ENCODE data around the gene DTYMK.
A peak's percentile ranks its signal among the peaks of the same experiment; 100 is the strongest.

DTYMK gene

DNA sequence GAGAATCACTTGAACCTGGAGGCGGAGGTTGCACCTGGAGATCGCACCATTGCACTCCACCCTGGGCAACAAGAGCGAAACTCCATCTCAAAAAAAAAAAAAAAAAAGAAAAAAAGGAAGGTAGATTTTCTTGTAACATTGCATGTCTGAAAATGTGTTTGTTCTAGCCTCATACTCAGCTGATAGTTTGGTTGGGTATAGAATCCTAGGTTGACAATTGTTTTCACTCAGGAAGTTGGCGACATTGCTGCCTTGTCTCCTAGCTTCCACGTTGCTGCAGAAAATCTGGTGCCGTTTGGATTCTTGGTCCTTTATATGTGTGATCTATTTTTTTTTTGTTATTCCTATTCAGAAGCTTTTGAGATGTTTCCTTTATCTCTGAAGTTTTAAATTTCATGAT lies 19.9 kb upstream of the DTYMK start:
- no peak for DNase-seq (ENCODE audit: low spot score)

DNA sequence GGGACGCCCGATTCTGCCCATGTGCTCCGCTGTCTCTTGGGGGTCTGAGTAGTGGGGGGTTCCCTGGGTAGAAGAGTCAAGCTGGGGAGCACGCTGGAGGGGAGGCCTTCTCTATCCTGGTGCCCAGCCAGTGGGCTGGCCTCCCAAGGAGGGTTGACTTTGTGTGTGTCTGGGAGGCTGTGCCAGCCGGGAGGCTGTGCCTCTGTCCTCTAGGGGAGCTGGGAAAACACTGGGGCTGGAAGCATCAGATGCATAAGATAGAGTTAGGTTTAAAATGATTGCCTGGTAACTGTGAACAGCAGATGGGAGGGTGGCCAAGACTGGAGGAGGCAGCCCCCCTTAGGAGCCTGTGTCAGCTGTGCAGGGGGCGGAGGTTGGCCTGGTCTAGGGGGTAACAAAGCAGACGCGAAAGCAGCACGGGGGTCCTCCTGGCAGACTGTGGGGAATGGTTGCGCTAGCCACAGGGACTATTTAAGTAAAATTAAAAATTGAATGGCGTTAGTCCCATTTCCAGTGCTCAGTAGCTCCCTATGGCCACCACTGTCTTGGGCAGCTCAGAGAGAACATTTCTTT lies 16.5 kb upstream of the DTYMK start:
- DNase-seq (ENCODE audit: low spot score) = peak; percentile 16

DNA sequence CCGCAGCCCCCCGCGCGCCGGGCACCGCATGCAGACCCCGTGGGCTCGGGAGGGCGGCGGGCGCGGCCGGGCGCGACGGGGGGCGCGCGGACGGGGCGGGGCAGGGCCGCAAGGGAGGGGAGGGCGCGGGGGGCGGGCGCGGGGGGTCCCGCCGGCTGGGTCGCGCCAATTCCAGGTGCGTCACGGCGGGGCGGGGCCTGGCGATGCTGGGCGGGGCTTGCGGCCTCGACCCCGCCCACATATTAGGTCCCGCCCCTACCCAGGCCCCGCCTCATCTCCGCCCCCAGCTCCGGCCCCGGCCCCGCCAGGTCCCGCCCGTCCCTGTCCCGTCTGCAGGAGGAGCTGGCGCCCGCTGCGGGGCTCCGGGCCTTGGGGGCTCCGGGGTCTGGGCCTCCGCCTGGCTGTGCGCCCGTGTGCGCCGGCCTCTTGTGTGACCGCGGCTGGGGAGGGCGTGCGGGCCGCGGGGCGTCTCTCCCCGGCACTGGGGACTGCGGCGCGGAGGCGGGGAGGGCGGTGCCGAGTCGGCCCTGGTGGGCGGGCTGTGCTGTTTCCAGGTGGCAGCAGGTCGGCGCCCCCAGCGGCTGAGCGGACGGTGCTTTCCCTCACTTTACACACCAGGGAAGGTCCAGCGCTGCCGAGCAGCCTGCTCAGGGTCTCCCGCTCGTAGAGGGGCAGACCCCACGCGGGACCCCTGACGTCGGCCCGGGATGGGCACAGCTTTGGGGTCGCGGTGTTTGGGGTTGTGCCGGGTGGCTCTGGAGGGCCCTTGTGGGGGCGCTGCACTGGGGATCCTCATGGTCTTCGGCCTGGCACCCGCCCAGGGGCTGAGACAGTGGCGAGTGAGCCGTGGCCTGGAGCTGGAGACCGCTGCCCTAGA lies 15.8 kb upstream of the DTYMK start:
- DNase-seq (ENCODE audit: low spot score) = peak; percentile 86

DNA sequence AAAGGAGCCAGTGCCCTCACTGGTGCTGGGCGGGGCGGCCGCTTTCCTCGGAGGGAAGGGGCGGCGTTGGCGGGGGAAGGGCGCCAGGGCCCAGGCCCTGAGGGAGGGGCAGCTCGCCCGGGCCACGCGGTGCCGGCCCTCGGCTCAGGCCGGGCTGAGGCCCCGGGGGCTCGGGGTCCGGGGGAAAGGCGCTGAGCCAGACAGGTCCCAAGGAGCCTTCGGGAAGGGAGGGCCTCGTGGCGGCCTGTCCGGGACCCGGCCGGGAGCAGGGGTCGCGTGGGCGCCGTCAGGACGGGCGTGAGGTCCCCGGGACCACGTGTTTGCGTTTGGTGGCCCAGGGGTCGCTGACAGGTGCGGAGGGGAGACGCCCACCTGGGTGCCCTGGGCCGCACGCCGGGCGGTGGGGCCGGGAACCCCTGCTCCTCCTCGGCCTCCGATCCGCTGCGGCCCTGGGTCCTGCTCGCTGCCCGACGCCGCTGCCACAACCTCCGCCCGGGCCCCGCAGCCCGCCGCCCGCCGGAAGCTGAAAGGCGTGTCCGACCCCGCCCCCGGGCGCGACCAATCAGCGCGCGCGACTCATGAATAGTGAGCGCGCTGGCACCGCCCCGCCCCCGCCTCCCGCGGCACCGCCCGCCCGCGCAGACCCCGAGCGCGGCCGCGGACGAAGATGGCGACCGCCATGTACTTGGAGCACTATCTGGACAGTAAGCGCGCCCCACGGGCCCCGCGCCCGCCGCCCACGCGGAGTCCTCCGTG lies 15.0 kb upstream of the DTYMK start, which contains the start of gene ING5:
TSS of gene ING5 (plus strand) at position 641 of the 756 bp plus-strand sequence. CDS start at position 668, 27 bp downstream.
- DNase-seq (ENCODE audit: low spot score) = peak; percentile 90

DNA sequence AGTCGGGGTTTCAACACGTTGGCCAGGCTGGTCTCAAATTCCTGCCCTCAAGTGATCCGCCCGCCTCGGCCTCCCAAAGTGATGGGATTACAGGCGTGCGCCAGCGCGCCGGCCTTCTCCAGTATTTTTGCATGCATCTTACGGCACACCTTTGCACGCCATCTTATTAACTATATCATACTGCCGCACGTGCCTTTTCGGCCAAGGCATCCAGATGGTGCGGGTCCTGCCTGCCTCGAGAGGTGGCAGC lies 14.5 kb upstream of the DTYMK start:
- no peak for DNase-seq (ENCODE audit: low spot score)

DNA sequence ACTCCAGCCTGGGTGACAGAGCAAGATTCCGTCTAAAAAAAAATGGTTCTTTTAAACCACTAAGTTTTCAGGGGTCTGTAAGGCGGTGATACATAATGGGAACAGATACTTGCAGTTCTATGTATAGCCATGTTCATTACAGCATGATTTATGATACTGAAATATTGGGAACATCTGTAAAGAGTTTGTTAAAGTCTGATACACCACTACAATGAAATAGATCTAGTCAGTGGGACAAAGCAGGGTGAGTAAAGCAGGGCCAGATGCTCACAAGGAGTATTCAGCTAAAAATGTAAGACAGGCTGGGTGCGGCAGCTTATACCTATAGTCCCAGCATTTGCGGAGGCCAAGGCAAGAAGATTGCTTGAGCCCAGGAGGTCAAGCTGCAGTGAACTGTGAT lies 9.0 kb upstream of the DTYMK start:
- DNase-seq (ENCODE audit: low spot score) = no peak

DNA sequence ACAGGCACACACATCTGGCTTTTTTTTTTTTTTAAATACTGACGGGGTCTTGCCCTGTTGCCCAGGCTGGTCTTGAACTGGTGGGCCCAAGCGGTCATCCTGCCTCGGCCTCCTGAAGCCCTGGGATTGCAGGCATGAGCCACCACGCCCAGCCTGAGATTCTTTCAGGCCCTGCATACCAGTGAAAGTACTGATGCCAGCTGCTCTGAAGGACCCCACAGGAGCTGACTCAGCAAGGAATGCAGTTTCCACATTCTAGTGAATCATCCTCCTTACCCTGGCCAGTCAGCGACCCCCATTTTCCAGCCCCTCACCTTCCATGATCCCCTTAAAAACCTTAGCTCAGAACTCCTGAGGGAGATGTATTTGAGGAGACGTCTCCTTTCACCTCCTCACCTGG lies 5.8 kb upstream of the DTYMK start:
- DNase-seq (ENCODE audit: low spot score) = no peak

DNA sequence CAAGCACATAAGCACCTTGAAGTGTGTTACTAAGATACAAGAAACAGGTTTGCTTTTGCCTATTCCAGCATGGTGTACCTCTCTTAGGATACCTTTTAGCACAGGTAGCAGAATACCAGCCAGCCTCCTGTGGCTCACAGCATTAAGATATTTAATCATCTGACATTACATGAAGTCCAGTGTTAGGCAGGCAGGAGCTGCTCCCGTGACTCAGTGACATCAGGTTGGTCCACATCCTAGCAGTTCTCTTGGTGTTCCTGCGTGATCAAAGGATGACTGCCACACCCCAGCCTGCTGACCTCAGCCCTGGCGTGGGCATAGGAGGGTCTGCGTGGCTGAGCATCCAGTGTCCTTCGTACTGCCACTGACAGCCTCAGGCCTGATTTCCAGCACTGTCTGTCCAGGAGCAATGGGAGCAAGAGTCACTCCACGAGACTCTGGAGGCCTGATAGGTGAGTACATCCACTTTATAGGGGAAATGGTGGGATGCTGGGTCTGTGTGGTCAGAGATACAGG lies 3.6 kb upstream of the DTYMK start:
- no peak for DNase-seq (ENCODE audit: low spot score)

DNA sequence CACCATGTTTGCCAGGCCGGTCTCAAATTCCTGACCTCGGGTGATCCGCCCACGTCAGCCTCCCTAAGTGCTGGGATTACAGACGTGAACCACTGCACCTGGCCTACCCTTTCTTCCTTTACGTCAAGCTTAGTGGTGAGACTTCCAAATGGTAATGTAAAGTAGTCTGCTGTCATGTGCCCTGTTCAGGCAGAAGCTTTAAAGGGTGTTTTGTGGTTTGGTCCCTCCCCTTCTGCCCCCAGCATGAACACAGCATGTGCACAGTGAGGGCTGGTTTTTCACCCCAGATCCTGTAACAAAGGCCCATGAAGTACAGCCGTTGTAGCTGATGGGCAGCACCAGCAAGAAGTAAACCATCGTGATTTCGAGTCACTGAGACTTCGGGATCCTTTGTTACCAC lies 2.7 kb upstream of the DTYMK start:
- no peak for DNase-seq (ENCODE audit: low spot score)

DNA sequence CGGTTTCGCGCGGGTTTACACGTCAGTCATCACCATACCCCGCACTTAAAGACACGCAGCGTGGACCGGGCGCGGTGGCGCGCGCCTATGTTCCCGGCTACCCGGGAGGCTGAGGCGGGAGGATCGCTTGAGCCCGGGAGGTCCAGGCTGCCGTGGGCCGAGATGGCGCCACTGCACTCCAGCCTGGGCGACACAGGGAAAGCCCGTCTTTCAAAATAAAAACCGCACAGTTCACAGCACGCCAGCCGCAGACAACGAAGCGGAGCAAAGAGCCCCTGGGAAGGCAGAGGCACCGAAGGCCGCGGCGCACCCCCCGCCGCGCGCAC lies 328 bp downstream of the DTYMK start:
- DNase-seq (ENCODE audit: low spot score) = no peak

DNA sequence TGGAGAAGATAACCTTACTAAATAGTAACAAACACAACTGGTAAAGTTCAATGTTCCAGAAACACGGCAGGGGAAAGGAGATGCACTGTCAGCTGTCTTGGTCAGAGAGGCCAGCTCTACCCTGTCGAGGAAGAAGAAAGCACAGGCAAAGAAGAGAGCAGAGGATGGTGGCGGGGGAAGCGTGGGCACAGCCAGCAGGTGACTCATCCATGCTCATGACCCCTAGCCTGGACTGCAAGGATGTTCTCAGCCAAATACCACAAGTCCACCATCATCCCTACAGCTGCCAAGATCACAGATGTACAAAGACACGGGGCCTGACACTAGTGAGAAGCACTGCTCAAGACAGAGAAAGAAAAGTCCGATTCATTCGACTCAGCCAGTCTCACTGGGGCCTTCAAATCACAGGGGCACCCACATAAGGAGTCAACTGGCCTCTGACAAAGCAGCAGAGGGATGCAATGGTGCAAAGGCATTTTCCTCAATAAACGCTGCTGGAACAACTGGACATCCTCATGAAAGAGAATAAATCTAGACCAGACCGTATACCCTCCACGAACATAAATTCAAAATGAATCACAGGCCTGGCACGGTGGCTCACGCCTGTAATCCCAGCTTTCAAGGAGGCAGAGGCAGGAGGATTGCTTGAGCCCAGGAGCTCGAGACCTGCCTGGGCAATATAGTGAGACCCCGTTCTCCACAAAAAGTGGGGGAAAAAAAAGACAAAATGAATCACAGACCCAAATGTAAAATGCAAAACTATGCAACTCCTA lies 5.6 kb downstream of the DTYMK start:
- no peak for DNase-seq (ENCODE audit: low spot score)

DNA sequence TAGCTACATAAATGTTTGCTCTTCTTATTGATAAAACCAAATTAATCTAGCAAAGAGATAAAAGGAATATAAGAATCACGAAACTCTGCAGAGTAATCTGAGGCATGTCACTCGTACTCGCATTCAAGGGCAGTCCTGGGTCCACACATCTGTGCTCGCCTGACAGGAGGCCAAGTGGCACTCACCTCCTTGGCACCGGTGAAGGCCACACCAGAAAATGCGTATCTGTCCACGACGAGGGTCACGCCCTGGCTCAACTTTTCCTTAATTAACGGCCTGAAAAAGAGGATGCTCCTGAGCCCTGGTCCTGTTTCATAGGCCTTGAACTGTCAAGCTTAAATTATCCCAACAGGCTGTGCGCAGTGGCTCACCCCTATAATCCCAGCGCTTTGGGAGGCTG lies 6.6 kb downstream of the DTYMK start:
- no peak for DNase-seq (ENCODE audit: low spot score)

DNA sequence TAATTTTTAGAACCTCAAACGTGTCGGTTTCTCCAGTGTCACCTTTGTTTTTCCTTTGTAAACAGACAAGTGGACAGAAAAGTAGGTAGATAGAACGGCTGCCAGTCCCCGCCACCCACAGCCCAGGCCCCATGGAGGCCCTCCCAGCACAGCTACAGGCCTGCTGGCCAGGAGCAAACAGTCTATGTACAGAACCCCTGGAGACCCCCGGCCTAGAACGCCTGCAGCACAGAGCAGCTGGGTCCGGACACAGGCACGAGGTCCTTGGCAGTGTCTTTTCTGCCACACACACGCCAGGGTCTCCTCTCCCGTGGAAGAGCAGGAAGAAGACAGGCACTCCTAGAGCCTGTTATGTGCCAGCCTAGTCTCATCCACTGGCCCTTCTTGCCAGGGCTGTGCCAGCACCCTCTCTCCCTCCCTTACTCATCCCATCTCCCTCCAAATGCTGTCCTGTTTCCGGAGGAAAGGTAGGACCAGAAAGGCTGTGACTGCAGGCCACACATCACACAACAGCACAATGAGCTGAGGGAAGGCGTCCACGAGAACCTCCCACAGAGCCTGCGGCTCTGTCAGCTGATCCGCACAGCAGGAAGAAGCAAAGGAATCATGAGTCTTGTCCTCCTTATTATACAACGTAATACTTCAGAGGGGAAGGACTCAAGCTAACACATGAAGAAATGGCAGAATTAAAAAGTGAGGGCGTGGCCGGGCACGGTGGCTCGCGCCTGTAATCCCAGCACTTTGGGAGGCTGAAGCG lies 7.7 kb downstream of the DTYMK start:
- no peak for DNase-seq (ENCODE audit: low spot score)

DNA sequence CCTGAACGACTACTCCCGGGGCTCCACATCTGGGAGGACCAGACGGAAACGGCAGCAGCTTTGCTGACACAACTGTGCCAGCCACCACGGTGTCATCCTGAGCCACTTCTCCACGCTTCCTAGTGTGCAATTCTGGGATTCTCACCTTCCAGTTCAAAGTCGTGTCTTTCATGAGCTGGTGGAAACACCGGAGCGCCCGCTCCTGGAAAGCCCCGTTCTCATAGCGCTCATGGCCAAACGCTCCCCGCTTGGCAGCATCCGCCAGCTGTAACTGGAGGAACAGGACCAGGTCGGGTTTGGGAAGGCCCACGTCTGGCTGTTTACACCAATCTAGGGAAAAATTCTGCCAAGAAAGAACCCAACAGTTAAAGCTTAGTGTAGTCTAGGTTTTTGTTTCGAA lies 8.3 kb downstream of the DTYMK start:
- no peak for DNase-seq (ENCODE audit: low spot score)

DNA sequence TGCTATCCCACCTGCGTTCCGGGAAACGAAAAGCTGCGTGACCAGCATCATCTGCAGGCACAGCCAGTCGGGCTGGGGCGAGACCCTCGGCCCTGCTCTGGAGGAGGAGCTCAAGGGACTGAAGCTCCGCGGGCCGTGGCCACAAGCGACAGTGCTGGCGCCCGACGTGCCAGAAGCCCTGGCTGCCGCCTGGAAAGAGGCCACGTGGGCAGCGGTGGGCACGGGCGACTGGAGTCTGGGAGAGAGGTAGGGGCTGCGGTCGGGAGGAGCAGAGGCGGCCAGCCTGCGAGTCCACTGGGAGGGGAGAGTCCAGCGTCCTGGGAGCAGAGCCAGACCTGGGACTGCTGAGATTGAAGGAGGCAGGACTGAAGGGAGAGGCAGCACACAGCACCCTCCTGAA lies 9.2 kb downstream of the DTYMK start:
- no peak for DNase-seq (ENCODE audit: low spot score)

DNA sequence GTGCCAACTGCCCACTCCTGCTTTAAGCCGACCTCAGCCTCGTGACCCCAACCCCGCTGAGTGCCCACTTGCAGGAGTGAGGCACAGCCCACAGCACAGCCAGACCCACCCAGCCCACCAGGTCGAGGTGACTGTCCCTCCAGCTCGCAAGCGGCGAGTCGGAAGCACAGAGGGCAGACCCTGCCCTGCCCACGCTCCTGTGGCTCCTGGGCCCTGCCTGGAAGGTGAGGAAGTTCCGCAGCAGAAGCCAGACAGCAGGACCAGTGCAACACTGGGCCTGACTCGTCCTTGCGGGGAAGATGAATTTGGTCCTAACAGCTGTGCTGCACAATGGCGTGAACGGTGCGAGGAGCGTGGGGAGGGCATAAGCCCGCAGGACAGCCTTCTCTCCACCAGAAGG lies 9.9 kb downstream of the DTYMK start:
- DNase-seq (ENCODE audit: low spot score) = no peak

DNA sequence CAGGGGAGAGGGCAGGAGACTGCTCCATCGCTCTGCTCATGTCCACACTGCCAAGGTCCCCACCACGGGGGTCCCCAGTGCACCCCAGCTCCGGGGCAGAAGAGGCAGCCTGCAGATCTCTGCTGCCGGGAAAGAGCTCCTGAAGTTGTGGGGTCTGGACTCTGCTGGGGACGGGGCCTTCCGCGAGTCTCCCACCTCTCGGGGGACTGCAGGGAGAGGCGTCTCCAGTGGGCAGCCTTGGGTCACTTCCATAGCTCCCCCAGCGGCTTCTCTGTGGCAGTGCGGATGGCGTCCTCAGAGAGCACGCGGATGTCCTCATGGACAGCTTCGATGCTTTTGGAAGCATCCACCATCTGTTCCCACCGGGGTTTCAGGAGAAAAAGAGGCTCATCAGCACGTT lies 10.7 kb downstream of the DTYMK start:
- no peak for DNase-seq (ENCODE audit: low spot score)

DNA sequence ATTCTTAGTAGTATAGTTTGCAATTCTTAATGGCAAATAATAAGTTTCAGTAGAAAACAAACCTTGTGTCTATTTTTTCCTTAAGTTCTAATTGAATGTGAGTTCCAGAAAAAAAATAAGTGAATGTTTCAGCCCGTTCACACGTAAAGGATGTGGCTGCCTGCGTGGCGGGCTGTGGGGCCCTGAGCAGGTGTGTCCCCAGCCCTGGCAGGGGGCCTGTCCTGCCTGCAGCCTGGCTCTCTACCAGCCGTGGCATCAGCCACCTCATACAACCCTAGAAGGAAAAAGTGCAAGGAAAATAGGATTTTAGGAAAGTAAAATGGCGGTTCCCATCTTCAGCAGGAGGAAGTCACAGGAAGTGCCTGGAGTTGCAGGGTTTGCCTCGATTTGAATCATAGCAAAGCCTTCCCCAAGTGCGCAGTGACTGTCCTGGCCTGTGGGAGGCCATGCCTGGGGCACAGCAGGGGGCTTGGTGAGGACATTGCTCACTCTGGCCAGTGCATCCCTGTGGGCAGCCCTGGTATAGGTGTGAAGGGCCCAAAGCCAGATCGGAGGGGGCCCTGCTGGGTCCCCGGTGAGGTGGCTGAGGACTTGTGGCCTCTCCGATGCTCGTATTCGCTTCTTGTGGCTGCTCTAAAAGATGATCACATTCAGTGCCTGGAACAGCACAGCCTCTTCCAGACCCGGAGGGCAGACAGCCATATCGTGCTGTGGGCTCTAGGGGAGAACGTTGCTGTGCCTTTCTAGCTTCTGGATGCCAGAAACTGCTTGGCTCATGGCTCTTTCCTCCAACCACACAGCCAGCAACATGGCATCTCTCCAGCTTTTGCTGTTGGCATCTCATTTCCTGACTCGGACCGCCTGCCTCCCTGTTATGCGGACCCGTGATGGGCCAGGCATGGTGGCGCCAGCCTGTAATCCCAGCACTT lies 12.6 kb downstream of the DTYMK start:
- DNase-seq (ENCODE audit: low spot score) = no peak

DNA sequence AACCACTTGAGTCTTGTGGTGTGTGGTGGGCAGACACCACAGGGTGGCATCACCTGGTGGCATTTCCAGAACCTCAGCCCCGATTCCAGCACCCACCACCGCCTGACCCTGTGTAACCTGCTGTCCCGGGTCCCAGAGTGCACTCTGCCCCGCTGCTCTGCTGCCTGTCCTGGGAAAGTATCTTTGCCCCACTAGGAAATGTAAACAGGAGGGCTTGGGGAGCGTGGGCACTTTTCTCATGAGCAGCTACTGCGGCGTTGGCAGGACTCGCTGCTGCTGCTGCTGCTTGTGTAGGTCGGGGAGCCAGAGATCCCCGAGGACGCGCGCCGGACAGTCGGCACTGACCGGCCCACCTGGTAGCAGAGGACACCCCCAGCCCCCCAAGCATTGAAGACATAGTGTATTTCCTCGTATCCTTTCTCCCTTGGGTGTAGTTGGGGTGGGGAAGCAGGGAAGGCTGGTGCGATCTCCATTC lies 13.4 kb downstream of the DTYMK start:
- DNase-seq (ENCODE audit: low spot score) = no peak
